LoVo (cell line): Measurements from ENCODE around the gene AGFG1.
"Not testable (repeated sequence)": the region's sequence is repeated elsewhere in the genome, so short reads cannot be mapped to it uniquely, and the experiment has no call there.

Experiments
- DNase-seq: peaks from one replicate; pipeline ENCODE4 v3.0.0-alpha.2; 2016; ENCODE audit warnings: low spot score

AGFG1 gene

DNA sequence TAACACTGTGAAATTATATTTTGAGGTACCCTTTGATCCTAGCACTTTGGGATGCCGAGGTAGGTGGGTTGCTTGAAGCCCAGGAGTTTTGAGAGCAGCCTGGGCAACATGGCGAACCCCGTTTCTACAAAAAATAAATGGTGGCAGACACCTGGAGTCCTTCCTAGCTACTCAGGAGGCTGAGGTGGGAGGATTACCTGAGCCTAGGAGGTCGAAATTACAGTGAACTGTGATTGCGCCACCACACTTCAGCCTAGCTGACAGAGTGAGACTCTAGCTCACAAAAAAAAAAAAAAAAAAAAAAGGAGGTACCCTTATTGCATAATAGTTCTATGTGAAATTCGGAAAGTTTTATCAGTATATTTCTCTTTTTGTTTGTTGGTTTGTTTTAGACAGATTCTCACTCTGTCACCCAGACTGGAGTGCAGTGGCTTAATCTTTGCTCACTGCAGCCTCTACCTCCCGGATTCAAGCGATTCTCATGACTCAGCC, 67.6 kb downstream of the AGFG1 start:
- no peak for DNase-seq

- DNase-seq: not testable (repeated sequence)
Measured at GRCh38 chr2:227540352-227540751, 68.4 kb downstream of the AGFG1 start.

GRCh38 chr2:227545990-227546389, 74.0 kb downstream of the AGFG1 start:
- DNase-seq: peak; percentile 14

- DNase-seq: no peak
Measured at GRCh38 chr2:227551836-227552235, 79.9 kb downstream of the AGFG1 start.

DNA sequence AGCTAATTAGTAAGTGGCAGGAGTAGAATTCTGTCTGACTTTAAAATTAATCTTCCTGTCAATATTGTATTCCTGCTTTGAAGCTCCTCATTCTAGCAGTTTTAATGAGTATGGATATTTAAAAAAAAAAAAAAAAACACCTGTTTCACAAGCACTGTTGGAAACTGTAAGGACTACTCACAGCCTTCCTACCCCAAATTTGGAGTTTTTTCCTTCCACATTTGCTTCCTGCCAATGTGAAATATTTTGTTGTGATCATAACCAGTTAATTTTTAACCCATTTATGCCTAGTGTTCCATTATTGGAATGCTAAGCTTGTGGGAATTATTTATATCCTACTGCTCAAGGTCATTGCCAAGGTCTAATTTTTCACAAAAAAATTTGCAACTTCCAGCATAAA, 90.6 kb downstream of the AGFG1 start:
- no peak for DNase-seq

DNA sequence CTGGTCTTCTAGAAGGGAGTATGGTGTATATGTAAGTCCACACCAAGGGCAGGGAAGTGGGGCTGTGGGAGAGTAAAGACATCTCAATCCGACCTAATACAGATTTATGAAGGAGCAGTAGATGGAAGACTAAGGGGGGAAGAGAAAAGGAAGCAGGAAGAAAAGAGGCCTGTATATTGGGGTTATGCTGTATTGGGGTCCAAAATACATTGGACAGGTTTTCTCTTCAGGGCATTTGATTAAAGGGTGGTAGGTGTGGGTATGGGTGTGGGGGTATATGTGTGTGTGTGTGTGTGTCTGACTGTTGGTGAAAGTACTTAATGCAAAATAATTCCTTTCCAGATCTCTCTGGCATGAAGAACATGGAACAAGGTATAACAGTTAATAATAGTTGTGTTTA, 93.1 kb downstream of the AGFG1 start:
- DNase-seq: no peak

- DNase-seq: no peak
Measured at GRCh38 chr2:227566012-227566411, 94.1 kb downstream of the AGFG1 start.

DNA sequence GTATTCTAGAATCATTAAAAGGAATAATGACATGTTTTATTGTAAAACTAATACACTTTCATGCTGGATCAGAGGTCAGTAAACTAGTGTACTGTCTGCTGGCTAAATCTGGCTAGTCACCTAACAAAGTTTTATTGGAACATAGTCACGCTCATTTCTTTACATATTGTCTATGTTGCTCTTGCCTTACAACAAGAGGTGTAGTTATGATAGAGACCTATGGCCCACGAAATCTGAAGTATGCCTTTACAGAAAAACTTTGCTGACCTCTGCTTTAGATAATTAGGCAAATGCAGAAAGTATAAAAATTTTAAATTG, 96.9 kb downstream of the AGFG1 start:
- DNase-seq: no peak

DNA sequence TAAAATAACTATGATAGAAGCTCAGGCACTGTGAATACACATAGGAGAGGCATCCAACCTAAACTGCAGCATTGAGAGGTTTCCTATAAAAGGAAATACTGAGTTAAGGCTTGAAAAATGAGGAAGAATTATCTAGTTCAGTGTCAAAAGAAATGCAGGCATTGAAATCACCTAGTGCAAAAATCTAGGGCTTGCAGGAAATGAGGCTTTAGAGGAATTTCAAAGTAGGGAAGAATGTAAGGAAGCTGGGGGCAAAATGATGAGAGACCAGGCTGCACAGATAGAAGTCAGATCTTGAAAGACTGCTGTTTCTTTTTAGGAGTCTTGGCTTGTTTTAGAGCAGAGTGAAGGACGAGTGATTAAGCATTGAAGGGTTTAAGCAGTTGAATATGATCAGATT, 98.7 kb downstream of the AGFG1 start:
- DNase-seq: no peak

- no peak for DNase-seq
Measured at GRCh38 chr2:227576110-227576509, 104.2 kb downstream of the AGFG1 start.

GRCh38 chr2:227576812-227577211, 104.9 kb downstream of the AGFG1 start:
- no peak for DNase-seq

- DNase-seq: no peak
Measured at GRCh38 chr2:227577555-227577954, 105.6 kb downstream of the AGFG1 start.

DNA sequence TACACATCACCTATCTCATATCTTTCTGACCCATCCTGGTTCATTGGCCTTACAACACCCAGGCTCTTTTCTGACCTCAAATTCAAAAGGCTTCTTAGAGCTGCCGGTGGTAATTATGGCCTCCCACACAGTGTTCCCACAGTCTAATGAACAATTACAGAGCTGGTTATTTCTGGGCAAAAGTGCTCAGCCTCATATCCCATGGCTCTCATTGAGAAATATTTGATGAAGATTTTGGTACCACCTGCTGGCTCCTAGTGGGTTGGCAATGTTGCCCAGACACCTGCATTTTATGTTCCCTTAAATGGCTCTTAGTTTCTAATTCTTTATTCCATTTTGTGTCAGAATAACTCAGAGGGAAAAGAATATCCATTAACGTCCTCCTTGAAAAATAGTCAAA, 106.7 kb downstream of the AGFG1 start:
- DNase-seq: no peak

- no peak for DNase-seq
Measured at GRCh38 chr2:227579791-227580190, 107.8 kb downstream of the AGFG1 start.

DNA sequence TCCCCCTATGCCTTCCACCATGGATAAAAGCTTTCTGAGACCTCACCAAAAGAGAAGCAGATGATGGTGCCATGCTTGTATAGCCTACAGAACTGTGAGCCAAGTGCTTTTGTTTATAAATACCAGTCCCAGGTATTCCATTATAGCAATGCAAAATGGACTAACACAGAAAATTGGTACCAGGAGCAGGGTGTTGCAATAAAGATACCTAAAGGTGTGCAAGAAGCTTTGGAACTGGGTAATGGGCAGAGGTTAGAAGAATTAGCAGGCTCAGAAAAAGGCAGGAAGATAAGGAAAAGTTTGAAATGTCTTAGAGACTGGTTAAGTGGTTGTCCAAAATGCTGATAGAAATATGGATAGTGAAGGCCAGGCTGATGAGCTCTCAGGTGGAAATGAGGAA, 110.4 kb downstream of the AGFG1 start:
- no peak for DNase-seq

- DNase-seq: no peak
Measured at GRCh38 chr2:227592694-227593387, 120.9 kb downstream of the AGFG1 start.

DNA sequence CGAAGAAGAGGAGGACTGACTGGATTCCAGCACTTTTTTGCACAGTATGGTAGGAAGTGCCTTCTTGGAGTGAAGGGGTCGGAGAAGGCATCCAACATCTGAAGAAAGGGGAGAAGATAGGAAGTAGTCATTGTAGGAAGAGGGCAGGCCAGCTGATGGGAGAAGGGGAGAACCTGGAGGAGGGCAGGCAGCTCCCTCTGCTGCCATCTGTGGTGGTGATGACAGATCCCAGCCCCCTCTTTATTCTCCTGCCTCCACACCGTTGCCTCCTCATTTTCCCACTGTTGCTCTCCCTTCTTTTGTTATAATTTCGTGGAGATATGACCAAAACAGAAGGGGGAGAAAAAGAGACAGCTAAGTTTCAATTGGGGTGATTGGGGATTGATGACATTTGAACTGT, 123.8 kb downstream of the AGFG1 start:
- no peak for DNase-seq

DNA sequence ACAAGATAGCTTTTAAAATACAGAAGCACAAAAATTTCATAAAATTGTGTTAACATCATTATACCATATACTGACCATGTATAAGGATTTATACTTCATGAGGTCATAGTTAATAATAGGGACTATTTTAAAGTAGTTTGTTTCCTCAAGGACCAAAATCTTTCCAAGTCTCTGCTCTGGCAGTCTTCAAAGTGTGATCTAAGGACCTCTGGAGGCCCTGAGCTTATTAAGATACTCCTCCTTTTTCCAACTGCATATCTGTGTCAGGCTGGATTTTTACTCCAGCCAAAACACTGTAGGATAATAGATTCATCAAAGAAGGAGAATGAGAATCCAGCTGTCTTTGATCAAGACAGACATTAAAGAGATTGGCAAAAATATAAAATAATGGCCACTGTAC, 125.1 kb downstream of the AGFG1 start:
- DNase-seq: no peak

DNA sequence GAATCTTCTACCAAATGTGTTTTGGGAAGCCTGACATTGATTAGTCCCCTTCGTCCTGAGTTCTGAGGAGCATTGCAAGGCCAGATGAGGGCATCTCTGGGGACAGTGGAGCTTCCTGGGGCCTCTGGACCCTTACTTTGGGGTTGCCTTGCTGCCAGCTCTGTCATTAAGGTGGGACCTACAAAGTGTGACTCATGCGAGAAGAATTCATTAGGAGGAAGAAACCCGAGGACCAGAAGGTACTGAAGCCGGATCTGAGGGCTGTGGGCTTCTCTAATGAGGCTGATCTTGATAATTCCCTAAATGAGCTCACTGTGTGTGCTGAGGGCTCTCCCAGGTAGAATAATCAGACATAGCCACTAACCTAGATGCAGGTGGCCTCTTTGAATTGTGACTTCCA, 126.0 kb downstream of the AGFG1 start:
- DNase-seq: peak; percentile 47

GRCh38 chr2:227598835-227599503, 127.0 kb downstream of the AGFG1 start, which contains the start of gene SCYGR2:
SCYGR2 (plus strand) TSS chr2:227598893; CDS start chr2:227598893, 0 bp downstream.
- DNase-seq: not testable (repeated sequence)

- DNase-seq: no peak
Measured at GRCh38 chr2:227602358-227602757, 130.4 kb downstream of the AGFG1 start.

GRCh38 chr2:227606476-227606875, 134.5 kb downstream of the AGFG1 start:
- no peak for DNase-seq

GRCh38 chr2:227607941-227608340, 136.0 kb downstream of the AGFG1 start:
- no peak for DNase-seq
